Right lobe of liver (tissue), 4 donors: Measurements from ENCODE around the gene EPS8.

Experiments used
- CTCF ChIP-seq, 4 donors: fragments of 200-600 bp in 3 of 4; fragments of 450-650 bp in 1 of 4; IDR thresholded peaks; one replicate each; pipeline versions ENCODE4 v1.5.1 to v1.8.0; 2016 to 2022; ENCODE audit warnings: antibody characterized with exemption in 4 of 4, mild to moderate bottlenecking in 2 of 4
- POLR2A ChIP-seq: fragments of 450-650 bp; IDR thresholded peaks from one replicate; pipeline ENCODE4 v1.6.1; 2017; ENCODE audit warnings: antibody characterized with exemption, mild to moderate bottlenecking
- donor health status: DM: no; HTN: no; CAD: no.
- donor health status: DM: no; HTN: no; CAD: no.
- donor health status: DM: no; HTN: yes; CAD: no.

GRCh38 chr12:15733136-15733535 is 56.1 kb downstream of the EPS8 start:
- TF ChIP-seq CTCF (IDR thresholded peaks at IDR 0.05) (no peak), POLR2A (no peak)
